SU-DHL-6 (cell line): Measurements from ENCODE around the gene IGSF22.

Source experiments
- CTCF ChIP-seq: fragments of 200-600 bp; sonication (generic); IDR thresholded peaks from one replicate; pipeline ENCODE4 v1.5.1; 2017; ENCODE audit warnings: antibody characterized with exemption, mild to moderate bottlenecking, low read length, moderate library complexity; ENCODE audit not compliant: insufficient read depth, poor library complexity, severe bottlenecking
- EZH2phosphoT487 ChIP-seq: fragments of 200-600 bp; sonication (generic), shearing (Covaris generic); conservative IDR thresholded peaks from 2 replicates; pipeline ENCODE4 v1.6.1; 2018; ENCODE audit warnings: mild to moderate bottlenecking, antibody characterized with exemption, low read length, moderate library complexity, mixed read lengths

DNA sequence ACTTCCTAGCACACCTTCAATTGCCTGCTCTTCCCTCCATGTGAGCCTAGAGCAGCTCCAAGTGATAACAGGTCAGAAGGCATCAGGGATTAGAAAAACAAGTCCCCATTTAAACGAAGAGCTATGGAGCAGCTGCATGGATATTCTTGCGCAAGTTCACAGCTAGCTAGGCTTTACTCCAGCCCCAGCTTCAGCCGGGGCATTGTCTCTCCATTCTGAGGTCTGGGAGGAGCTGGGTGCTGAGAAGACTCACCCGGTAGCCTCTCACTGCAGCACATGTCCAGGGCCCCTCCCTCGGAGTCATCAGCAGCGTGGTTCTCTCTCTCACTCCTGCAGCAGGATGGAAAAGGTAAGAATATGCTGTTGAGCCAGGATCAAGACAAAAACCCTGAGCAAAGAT, 39.6 kb upstream of the IGSF22 start:
- TF ChIP-seq CTCF (no peak), EZH2phosphoT487 (no peak)
